GM18873 (cell line): ENCODE measurements around the gene ATMIN.

Source experiments
- ATAC-seq: cut with Tn5 transposase; IDR thresholded peaks from one replicate; pipeline ENCODE4 v1.9.1; 2021; ENCODE audit warnings: mild to moderate bottlenecking, moderate library complexity, moderate number of reproducible peaks; ENCODE audit not compliant: unreplicated experiment, low FRiP score

Gene ATMIN

DNA sequence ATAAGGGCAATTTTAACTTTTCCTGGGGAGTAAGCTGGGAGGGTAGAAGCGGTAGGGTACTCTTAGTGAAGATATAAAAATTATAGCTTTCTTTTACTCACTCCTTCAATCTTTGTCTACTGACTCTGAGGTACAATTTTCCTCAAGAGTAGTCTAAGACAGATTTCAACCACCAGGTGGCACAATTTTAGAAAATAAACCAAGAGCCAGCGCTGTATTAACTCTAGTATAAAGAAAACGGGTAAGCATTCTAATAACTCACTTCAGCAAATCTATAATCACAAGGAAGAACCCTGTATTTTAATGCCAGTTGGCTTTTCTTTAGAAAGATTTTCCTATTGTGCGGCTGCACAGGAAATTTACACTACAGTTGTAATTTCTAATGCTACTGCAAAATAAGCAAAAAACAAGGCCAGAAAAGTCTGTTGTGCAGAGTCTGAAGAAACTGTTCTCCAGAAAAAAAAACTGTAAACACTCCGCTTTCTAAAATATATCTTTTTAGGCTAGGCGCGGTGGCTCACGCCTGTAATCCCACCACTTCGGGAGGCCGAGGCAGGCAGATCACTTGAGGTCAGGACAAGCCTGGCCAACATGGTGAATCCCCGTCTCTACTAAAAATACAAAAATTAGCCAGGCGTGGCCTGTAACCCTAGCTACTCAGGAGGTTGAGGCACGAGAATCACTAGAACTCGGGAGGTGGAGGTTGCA lies 30.8 kb upstream of the ATMIN start:
- no peak for ATAC-seq

DNA sequence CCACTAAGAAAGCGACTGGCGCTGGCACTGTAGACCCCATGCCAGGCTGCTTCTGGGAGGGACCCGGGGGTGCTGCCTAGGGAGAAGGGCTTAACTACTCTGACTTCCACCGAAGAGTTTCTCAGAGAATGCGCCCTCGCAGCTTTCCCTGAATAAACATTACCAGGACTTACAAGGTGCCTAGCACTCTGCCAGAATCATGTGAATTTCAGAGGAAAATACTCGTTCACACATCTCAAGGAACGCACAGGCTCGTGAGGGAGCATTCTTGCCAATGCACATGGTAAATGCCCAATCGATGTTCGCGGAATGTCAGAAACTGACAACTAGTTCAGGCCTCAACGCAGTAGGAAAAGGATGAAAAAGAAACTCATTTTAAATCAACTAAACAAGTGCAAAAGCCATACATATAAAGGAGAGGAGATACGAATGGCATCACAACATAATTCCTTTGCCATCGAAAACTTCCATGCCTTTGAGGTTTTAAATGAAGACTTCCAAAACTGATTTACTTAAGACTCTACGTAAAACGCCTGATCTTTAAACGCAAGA lies 30.0 kb upstream of the ATMIN start:
- no peak for ATAC-seq

DNA sequence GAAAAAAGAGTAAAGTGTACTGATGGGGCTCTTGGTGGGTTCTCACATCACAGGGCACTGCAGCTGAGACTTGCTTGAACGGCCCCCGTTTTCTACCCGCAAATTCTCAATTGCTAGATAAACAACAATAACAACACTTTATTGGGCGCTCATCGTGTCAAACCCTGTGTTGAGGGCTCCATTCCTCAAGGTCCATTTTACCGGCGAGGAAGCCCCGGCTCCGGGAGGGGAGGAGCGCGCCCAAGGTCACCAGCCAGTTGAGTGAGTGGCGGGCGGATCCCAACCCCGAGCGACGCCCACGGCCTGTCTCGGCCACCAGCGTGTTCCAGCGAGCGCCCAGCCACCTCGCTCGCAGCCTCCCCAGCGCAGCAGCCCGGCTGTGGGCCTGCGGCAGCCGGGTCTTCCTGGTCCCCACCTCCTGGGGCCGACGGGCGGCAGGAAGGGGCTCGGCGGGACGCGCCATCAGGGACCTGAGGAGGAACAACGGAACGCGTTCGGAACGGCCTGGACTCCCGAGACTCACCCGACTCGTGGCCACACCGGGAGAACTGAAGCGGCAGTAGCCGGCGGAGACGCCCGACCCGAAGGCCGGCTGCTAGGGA lies 29.3 kb upstream of the ATMIN start:
- peak; percentile 19 for ATAC-seq

DNA sequence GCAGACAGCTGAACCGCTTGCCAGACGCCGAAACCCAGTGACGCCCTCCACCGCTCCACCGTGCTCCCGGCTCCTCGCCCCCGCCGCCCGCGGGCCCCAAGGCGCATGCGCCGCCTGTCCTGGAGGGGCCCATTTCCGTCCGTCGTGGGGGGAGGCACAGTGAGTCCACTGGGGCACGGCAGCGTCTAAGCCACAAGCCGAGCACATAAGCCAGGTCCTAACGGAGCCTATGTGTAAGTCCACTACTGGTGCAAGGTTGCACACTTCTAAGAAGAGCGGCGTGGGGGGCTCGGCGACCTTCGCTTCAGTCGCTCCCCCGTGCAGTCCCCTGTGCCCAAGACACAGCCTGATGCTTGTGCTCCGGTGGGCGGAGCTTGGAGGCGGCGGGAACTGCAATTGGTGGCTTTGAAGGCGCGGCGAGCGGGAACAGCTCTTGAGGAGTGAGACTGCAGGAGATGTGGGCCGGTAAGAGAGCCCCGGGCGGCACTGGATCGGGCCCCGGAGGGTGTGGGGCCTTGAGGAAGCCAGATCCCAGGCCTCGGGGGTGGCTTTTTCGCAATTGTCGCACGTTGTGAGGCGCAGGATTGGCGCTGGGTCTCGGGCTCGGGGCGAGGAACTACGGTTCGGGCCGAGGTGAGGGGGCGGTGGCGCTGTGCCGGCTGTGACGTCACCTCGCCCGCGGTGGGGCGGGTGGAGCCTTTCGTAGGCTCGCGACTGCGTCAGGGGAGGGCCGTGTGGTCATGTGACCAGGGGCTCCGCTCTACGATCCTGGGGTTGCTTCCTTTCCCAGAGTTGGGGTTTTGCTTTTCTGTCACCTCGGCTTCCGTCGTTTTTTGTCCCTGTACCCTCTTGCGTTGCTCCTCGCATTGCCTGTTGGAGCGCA lies 28.6 kb upstream of the ATMIN start, which contains the start of the genes CENPN and CMC2:
Gene CENPN (plus strand): TSS at position 402 of the 883 bp plus-strand sequence. CDS start 4,726 bp downstream, outside the sequence.
Gene CMC2 (minus strand): TSS at position 73 of the 883 bp plus-strand sequence. CDS start 9,491 bp downstream, outside the sequence.
- peak; percentile 88 for ATAC-seq

DNA sequence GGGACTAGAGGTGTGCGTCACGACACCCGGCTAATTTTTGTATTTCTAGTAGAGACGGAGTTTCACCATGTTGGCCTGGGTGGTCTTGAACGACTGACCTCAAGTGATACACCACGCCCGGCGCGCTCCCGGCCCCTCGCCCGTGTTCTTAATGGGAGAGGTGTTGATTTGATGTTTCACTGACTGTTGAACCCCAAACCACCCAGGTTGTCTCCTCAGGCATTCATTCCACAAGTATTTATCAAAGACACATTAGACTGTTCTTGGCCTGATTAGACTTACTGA lies 27.2 kb upstream of the ATMIN start:
- no peak for ATAC-seq

DNA sequence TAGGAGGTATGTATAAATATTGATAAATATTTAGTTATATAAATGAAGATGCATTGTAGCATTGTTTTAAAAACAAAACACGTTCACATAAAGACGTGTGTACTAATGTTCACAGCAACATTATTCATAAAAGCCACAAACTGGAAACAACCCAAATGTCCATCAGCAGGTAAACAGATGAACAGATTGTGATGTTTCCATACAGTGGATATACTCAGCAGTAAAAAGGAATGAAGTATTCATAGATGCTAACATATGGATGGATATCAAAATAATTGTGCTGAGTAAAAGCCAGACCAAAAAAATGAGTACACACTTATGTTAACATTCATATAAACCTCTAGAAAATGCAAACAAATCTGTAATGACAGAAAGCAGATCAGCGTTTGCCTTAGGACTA lies 22.7 kb upstream of the ATMIN start:
- ATAC-seq, result no peak

DNA sequence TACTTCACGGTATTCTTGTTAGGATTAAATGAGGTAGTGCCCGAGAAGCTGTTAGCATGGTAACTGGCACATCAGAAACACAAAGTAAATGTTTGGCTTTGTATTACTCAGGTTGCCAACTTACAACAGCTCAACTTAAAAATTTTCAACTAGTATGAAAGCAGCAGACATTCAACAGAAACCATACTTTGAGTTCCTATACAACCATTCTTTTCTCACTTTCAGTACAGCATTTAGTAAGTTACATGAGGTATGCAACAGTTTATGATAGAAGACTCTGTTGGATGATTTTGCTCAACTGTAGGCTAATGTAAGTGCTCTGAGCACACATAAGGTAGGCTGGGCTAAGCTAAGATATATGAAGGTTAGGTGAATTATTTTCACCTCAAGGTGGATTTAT lies 21.0 kb upstream of the ATMIN start:
- ATAC-seq, result no peak

DNA sequence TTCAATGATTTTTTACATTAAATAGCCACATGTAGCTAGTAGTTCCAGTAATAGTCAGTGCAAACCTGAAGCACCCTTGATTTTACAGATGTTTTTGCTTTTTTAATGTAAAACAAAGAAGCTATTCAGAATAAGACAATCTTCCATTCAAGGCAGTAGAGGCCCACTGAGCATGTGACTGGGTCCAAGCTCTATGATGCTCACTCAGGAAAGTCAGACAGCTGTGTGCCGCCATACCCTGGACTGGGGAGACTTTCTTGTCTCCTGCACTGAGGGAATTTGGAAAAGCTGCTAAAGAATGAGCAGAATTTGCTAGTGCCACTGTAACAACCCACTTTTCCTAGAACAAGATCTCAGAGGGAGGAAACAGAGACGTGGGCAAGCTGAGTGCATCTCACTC lies 17.1 kb upstream of the ATMIN start:
- no peak for ATAC-seq

DNA sequence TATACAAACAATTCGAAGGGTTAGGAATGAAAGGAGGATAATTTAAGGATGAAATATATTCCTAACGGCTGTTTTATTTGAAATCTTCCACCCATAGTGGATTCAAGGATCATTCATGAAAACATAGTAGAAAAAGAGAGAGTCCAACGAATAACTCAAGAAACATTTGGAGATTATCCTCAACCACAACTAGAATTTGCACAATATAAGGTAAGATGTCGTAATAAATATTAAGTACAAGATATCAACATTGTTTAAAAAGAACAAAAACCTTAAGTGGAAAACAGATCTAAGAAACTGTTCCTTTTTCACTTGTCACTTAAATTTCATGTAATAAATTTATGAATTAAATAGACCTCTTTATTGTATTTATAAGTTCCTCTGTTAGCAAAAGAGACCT lies 9.2 kb upstream of the ATMIN start:
- no peak for ATAC-seq

DNA sequence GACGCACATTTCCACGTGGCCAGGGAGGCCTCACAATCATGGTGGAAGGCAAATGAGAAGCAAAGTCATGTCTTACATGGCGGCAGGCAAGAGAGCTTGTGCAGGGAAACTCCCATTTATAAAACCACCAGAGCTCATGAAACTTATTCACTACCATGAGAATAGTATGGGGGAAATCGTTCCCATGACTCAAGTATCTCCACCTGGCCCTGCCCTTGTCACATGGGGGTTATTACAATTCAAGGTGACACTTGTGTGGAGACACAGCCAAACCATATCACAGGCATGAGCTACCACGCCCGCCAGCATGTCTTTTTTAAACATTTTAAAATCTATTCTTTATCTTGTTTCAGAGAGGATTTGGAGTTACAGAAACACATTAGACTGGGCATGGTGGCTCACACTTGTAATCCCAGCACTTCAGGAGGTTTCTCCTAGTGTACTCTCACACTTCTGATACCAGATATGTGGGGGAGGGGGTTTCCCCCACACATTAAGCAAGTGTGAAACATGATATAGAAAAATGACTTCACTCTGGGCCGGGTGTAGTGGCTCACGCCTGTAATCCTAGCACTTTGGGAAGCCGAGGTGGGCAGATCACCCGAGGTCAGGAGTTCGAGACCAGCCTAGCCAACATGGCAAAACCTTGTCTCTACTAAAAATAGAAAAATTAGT lies 5.6 kb upstream of the ATMIN start:
- ATAC-seq, result no peak

DNA sequence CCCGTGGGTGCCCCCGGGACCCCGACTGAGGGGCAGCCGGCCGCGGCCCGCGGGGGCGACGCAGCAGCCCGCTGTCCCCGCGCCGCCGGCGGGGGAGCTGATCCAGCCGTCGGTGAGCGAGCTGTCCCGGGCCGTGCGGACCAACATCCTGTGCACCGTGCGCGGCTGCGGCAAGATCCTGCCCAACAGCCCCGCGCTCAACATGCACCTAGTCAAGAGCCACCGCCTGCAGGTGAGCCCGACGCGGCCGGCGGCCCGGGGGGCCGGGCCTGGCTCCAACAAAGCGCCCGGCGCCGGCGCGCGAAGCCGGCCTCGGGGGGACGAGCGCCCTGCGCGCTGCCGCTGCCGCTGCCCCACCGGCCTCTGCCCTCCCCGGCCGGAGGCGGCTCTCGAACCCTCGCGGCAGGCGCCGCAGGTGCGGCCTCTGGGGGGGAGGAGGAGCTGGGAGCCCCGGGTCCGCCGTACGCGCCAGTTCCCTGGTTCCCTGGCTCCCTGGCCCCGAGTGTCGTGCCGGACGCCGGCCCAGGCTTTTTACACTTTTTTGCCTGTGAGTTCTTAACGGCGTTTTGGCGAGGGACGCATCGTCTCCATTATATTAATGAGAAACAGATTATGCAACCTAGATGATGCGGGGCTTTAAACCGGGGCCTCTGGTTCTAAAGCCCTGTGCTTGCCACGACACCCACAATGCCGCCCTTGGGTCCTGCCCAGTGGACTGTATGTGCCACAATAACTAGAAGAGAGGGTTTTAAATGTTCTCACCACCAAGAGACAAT lies 521 bp downstream of the ATMIN start:
- ATAC-seq, result no peak

DNA sequence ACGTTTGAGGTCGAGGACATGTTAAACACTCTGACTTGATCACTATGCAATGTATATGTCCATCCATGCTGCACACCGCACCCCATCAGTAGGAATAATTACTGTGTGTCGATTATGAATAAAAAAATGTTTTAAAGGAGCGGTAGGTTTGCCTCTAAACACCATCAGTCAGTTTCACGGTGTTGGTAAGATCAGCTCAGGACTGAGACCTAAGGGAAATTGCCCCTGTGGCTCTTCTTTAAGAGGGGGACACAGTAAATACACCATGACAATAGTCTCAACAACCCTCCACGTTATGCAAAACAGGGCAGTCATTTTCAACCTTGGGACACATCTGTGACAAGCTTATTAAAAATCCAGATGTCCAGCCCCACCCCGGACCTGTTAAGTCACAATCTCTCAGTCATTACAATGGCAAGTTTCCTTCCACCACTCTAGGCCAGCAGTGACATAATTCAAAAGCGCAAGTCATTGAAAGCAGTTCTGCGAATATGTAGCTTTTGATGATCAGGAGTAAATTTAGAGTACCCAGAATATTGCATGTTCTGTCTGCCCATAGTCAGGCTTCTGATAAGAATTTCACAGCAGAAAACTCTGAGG lies 1.2 kb downstream of the ATMIN start:
- no peak for ATAC-seq

DNA sequence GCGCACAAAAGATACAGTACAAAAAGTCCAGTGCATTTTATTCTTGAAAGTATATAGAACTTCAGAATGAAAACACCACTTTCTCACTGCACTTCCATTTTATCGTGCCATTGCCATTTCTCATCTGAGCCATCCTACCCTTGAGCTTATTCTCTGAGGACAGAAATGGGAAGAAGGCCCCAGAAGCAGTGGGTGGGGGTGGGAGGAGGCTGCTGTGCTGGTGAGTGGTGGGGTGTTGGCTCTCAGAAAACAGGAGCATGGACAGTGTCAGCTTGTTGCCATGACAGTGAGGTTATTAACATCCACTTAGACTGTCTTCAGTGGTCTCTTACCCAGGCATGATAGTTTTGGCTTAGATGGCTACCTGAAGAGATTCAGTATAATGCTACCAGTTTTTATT lies 4.5 kb downstream of the ATMIN start:
- ATAC-seq, result no peak

DNA sequence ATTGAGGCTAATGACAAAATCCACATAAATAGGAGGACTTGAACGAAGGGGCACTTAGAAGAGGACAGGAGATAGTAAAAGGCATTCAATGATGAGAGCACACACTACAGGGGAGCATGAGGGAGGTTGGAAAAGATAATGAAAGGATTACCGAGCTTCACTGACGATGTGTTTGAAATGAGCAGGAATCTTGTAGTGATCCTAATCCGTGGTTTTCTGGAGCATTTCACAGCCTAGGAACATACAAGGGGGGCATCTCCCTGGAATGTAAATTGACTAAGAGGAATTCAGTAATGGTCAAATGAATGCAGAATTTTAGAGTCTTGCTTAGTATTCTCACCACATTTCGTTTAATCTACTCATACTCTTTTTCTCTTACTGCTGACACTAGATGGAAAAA lies 5.2 kb downstream of the ATMIN start:
- no peak for ATAC-seq

DNA sequence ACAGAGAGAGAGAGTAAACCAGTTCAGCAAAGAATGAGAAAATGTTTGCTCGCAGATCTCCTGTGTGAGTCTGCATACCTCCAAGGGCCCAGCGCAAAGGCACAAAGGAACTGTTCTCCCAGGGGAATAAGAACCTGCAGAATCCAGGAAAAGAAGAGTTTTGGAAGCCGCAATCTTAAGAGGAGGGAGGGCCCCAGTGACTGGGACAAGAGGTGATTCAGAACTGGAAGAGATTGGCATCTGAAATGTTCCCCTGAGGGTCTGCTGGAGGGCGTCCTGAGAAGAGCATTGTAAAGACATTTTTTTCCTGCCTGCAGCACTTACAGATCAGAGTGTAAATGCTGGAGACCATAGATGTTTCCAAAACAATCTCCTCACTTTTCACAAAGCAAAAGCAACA lies 6.1 kb downstream of the ATMIN start:
- no peak for ATAC-seq

DNA sequence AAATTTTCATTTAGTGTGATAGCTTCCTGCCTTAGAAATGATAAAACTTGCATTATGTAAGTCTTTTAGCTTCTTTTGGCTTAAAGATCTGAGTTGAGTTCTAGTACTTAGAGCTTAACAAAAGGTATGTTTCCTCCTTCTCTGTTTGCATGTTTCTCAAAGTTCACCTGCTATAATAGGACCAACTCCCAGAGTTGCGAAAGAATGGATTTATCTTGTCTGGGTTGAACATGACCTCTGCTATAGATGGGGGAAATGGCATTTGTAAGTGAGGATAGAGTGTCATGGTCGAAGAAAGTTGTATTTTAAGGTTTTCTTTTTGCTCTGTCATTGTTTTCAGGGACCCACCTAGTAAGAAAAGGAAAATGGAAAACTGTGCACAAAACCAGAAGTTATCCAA lies 7.2 kb downstream of the ATMIN start:
- no peak for ATAC-seq

DNA sequence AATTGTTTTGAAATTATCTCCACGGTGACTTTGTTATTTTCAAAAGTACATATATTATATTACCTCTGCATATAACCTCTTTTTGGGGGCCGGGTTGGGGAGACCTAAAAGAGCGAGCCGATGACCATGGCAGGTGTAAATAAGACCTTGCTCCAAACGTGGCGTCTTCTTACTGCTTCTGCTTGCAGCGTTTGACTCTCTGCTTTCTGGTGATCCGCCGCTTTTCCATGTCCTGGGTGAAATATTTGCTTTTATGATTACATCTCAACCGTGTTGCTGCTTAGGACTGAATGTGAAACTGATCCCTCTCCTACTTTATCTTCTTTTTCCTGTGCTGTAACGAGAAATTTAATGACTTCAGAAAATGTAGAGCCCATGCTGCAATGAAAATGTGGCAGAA lies 18.1 kb downstream of the ATMIN start:
- no peak for ATAC-seq

DNA sequence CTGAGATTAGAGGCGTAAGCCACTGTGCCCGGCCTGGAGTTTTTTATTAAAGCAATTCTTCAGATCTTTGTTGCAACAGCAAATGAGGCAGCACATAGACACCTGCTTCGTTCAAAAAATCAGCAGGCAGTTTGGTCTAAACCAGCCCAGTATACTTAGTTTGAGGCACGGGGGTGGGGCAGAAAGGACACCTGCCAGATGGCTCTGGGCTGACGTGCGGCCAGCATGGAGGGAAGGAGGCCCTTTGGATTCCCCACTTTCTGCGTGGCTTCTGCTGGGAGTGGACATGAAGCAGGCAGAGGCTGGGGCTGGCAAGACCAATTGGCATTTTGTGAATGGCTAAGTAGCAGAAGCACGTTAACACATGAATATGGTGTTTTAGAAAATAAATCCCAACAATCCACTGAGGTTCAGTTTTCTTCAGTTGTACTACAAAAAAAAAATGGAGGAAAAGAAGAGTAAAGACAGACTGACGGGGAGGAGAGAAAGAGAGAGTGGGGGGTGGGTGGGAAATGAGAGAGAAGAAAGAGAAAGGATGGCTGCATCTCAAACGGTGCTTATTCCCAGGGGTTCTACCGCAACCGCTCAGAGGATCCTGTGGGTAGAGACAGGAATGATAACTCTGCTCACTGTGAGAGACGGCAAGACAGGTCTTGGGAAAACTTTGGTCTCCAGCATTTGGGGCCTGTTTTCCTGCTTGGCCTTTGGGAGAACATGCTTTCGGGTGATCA lies 25.1 kb downstream of the ATMIN start:
- ATAC-seq, result no peak

DNA sequence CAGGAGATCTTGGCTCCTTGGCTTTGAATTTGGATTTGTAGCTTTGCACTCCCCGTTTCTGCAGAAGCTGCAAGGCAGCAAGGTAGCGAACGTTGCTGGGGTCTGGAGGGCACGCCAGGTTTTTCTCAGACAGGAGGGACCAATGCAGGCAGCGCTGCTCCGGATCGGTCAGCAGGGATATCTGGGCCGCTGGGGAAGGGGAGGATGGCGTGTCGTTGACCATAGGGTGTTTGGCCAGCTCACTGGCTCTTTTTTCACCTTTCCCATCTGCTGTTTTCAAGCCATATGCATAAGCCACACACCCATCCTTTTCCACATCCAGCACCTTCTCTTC lies 25.6 kb downstream of the ATMIN start:
- no peak for ATAC-seq
